Stimulated activated naive B cell treated with anti-CD40 and anti-IgM and Interleukin-4, amounts not matched to agents 10 μg/mL and 1 μg/mL and 100 μg/mL, for 72 hours (primary cell): ENCODE results near the gene MYBPC2.

Experiments used
- ATAC-seq, 2 donors: fragments of 150-1000 bp; cut with Tn5 transposase; replicated peaks; 2 replicates each; pipeline ENCODE4 v1.10.0; 2021; ENCODE audit warnings: moderate library complexity in 1 of 2
- DNase-seq: peaks from one replicate; pipeline ENCODE4 v3.0.0; 2021
- H3K27ac Mint-ChIP-seq: one replicate; pipeline ENCODE4 v1.8.0; 2022; ENCODE audit warnings: mild to moderate bottlenecking, mixed read lengths
- H3K27me3 Mint-ChIP-seq, 2 donors: one replicate each; pipeline ENCODE4 v1.8.0; 2022; ENCODE audit warnings: mixed read lengths in 2 of 2
- H3K36me3 Mint-ChIP-seq, 2 donors: one replicate each; pipeline ENCODE4 v1.8.0; 2022; ENCODE audit warnings: mixed read lengths in 2 of 2, mild to moderate bottlenecking in 1 of 2
- H3K4me1 Mint-ChIP-seq, 2 donors: one replicate each; pipeline ENCODE4 v1.8.0; 2022; ENCODE audit warnings: mixed read lengths in 2 of 2, mild to moderate bottlenecking in 1 of 2
- H3K4me3 Mint-ChIP-seq, 2 donors: one replicate each; pipeline ENCODE4 v1.8.0; 2022; ENCODE audit warnings: mild to moderate bottlenecking in 2 of 2, mixed read lengths in 2 of 2, moderate library complexity in 1 of 2
- H3K9me3 Mint-ChIP-seq, 2 donors: one replicate each; pipeline ENCODE4 v1.8.0; 2022; ENCODE audit warnings: mixed read lengths in 2 of 2, mild to moderate bottlenecking in 1 of 2

Gene MYBPC2

DNA sequence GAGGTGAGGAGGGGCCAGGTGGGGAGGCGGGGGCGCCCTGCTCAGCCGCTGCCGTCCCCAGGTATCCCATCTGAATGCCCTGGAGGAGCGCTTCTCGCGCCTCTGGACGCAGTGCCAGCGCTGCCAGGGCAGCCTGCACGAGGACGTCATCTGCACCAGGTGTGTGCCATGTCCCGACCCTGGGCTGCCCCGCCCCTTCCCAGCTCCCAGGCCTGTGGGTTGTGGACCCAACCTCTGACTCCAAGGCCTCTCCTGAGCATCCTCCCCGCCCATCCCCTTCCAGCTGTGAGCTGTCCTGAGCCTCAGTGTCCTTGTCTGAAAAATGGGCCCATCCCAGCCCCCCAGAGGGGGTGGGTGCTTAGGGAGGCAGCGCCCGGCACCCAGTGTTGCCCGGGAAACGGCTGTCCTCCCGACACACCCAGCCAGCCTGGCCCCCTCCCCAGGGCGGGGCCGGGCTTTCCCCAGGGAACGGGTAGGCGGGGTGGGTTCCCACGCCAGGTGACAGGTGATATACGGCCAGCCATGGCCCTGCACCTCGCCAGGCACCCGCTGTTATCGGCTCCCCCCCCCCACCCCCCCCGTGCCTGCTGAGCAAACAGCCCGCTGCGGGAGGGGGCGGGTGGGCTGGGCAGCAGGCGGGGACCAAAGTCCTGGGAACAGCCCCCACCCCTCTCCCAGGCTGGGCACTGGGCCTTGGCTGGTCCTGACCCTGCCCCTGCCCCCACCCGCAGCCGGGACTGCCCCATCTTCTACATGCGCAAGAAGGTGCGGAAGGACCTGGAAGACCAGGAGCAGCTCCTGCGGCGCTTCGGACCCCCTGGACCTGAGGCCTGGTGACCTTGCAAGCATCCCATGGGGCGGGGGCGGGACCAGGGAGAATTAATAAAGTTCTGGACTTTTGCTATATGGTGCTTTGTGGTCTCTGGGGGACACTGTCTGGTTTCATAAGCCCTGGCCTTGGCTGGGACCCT, 15.3 kb upstream of the MYBPC2 start:
- Mint-ChIP-seq H3K9me3 (peaks cover 0 to 1% of the 10 kb centered on the region in 2 donors), H3K36me3 (peaks cover 51 to 57% of the 10 kb centered on the region in 2 donors), H3K4me3 (peak overlapping the region; percentile 87 to 97), H3K27ac (peak overlapping the region; percentile 97), H3K4me1 (peaks cover 44 to 70% of the 10 kb centered on the region in 2 donors), H3K27me3 (no peaks in the 10 kb centered on the region)
- peak in 1 of 2 donors; percentile 0 for ATAC-seq
- peak; percentile 66 for DNase-seq

DNA sequence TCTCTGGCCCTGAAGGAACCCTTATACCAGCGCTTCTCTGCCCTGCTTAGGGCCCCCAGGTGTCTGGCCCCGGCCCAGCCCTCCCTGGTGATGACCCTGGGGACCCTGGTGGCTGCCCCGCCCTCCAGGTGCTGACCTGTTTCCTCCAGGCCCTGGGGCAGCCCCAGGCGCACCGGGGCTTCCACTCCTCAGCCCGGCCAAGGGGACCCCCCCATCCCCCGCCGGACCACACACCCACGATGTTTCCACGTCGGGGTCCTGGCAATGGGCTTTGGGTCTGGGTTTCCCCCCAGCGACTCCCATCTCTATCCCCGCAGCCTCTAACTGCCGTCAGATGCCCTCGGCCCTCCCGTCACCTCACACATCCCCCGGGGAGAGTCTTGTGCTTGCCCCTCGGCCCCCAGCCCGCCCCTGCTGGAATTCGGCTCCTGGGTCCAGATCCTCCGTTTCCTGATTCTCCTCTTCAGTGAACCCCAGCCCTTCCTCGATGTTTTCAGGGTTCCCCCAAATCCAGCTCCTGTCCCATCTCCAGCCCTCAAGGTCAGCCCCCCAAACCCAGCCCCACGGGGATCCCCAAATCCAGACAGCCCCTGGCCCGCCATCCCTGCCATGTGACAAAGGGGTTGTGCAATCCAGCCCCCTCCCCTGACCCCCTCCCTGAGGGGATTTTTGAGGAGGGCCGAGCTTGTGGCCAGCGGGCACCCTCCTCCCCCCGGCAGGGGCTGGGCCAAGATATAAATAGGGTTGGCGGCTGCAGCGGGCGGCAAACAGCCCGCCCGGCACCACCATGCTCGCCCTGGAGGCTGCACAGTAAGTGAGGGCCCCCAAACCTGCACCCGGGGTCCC, 14.3 kb upstream of the MYBPC2 start, which contains the start of gene SPIB:
SPIB (plus strand) TSS at position 763 of the 846 bp plus-strand sequence; CDS start at position 788, 25 bp downstream.
- Mint-ChIP-seq H3K27ac (peak within 1 kb of the TSS; percentile 97), H3K27me3 (no peaks in the 10 kb centered on the region), H3K9me3 (peaks cover 0 to 1% of the 10 kb centered on the region in 2 donors), H3K4me3 (peak within 1 kb of the TSS; percentile 87 to 97), H3K36me3 (peaks cover 51 to 57% of the 10 kb centered on the region in 2 donors), H3K4me1 (peaks cover 51 to 80% of the 10 kb centered on the region in 2 donors)
- peak; percentile 93 for DNase-seq
- peak; percentile 52 to 53 for ATAC-seq

DNA sequence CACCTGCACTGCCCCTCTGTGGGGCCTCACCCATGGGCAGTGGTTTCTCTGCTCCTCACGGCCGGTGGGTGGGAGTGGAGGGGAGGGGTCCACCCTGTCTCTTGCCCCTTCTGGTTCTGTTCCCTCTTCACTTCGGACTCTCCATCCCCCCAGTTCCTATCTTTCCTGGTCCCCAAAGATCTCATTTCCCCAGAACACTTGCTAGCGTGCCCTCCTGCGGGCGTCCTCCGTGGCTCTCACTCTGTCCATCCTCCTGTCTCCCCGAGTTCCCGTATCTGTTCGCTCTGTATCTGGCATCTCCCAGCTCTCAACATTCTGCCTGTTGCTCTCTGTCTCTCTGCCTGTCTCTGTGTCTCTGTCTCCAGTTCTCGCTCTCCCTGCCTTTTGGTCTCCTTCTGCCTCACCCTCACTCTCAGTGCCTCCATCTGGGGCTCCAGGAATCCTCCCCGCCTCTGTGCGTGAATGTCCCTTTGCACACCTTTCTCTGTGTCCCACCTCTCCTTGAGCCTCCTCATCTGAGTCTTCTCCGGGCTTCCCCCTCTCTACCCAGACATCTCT, 13.6 kb upstream of the MYBPC2 start:
- Mint-ChIP-seq H3K27me3 (no peaks in the 10 kb centered on the region), H3K9me3 (peaks cover 0 to 1% of the 10 kb centered on the region in 2 donors), H3K4me3 (peak overlapping the region; percentile 87 to 97), H3K27ac (peak overlapping the region; percentile 97), H3K36me3 (peaks cover 51 to 61% of the 10 kb centered on the region in 2 donors), H3K4me1 (peaks cover 56 to 86% of the 10 kb centered on the region in 2 donors)
- no peak for DNase-seq
- no peak for ATAC-seq

DNA sequence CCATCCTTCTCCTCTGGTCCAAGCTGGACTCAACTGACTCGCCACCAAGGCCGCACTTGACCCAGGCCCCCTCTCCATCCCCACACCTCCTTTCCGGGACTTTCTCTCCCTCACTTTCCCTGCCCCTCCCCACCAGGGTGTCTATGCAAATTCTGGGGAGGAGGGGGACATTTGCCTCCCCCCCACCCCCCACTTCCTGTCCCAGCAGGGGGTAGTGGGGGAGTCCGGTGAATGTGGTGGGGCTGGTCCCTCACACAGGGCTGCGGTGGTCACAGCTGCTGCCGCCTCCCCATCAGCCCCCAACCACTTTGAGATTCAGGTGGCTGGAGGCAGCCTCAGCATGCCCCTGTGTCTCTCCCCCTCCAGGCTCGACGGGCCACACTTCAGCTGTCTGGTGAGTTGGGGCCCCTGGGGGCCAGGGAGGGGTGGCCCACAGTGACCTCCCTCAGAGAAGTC, 13.1 kb upstream of the MYBPC2 start:
- Mint-ChIP-seq H3K27me3 (no peaks in the 10 kb centered on the region), H3K36me3 (peaks cover 51 to 62% of the 10 kb centered on the region in 2 donors), H3K4me1 (peaks cover 53 to 84% of the 10 kb centered on the region in 2 donors), H3K9me3 (peaks cover 0 to 1% of the 10 kb centered on the region in 2 donors), H3K27ac (peak overlapping the region; percentile 97), H3K4me3 (peak overlapping the region; percentile 87 to 97)
- DNase-seq = peak; percentile 41
- no peak for ATAC-seq

DNA sequence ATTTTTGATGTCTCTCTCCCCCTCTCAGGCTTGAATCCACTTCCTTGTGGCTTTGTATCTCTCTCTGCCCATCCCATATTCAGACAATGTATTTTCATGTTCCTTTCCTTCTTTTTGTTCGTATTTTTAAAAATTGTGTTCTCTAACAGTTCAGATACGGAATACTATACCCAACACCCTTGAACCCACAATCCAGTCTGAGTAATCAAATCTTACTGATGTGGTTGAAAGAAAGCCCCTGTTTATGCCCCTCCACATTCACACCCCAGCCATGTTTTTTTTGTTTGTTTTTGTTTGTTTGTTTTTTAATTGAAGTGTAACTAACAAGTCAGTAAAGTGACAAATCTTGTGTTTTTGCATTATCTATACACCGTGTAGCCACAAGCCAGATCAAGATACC, 12.6 kb upstream of the MYBPC2 start:
- ATAC-seq = no peak
- Mint-ChIP-seq H3K27me3 (no peaks in the 10 kb centered on the region), H3K9me3 (peaks cover 0 to 1% of the 10 kb centered on the region in 2 donors), H3K4me1 (peaks cover 48 to 79% of the 10 kb centered on the region in 2 donors), H3K4me3 (peak overlapping the region; percentile 87 to 97), H3K27ac (peak overlapping the region; percentile 97), H3K36me3 (peaks cover 49 to 58% of the 10 kb centered on the region in 2 donors)
- no peak for DNase-seq

DNA sequence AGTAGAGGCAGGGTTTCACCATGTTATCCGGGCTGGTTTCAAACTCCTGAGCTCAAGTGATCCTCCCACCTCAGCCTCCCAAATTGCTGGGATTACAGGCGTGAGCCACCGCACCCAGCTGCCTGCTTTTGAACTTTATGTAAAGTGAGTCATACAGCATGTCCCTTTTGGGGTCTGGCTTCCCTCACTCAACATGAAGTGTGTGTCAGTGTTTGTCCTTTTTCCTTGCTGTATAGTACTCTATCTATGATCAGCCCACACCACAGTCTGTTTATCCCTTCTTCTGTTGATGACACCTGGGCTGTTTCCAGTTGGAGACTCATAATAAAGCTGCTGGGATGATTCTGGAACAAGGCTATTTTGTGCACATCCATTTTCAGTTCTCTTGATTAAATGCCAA, 11.9 kb upstream of the MYBPC2 start:
- peaks cover 45 to 72% of the 10 kb centered on the region in 2 donors for H3K4me1 Mint-ChIP-seq
- DNase-seq (no peak), ATAC-seq (no peak)
- peak overlapping the region; percentile 87 to 97 for H3K4me3 Mint-ChIP-seq
- H3K27me3 Mint-ChIP-seq = no peaks in the 10 kb centered on the region
- H3K27ac Mint-ChIP-seq = peak overlapping the region; percentile 97
- H3K36me3 Mint-ChIP-seq = peaks cover 52 to 59% of the 10 kb centered on the region in 2 donors
- H3K9me3 Mint-ChIP-seq = peaks cover 0 to 1% of the 10 kb centered on the region in 2 donors

DNA sequence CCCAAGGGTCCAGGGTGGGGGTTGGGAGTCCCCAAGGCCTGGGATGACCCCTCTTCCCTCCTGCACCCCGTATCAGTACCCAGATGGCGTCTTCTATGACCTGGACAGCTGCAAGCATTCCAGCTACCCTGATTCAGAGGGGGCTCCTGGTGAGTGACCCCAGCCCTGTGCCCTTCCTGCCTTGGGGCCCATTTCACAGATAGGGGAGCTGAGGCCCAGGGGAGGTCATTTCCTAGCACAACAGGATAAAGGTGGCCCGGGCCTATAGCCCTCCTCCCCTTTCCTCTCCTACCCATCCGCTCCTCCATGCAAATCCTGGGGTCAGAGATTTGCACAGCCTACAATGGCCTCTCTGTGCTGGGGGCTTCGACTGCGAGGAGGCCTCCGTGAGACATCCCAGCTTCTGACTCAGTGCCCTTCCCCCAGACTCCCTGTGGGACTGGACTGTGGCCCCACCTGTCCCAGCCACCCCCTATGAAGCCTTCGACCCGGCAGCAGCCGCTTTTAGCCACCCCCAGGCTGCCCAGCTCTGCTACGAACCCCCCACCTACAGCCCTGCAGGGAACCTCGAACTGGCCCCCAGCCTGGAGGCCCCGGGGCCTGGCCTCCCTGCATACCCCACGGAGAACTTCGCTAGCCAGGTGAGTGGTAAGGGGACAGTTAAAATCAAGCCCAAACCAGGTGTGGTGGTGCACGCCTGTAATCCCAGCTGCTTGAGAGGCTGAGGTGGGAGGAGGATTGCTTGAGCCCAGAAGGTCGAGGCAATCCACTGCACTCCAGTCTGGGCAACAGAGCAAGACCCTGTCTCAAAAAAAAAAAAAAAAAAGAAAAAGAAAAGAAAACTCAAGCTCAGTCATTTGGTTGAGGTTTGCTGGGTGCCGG, 10.1 kb upstream of the MYBPC2 start:
- no peak for ATAC-seq
- Mint-ChIP-seq H3K27ac (peak overlapping the region; percentile 97), H3K4me1 (peaks cover 37 to 73% of the 10 kb centered on the region in 2 donors)

DNA sequence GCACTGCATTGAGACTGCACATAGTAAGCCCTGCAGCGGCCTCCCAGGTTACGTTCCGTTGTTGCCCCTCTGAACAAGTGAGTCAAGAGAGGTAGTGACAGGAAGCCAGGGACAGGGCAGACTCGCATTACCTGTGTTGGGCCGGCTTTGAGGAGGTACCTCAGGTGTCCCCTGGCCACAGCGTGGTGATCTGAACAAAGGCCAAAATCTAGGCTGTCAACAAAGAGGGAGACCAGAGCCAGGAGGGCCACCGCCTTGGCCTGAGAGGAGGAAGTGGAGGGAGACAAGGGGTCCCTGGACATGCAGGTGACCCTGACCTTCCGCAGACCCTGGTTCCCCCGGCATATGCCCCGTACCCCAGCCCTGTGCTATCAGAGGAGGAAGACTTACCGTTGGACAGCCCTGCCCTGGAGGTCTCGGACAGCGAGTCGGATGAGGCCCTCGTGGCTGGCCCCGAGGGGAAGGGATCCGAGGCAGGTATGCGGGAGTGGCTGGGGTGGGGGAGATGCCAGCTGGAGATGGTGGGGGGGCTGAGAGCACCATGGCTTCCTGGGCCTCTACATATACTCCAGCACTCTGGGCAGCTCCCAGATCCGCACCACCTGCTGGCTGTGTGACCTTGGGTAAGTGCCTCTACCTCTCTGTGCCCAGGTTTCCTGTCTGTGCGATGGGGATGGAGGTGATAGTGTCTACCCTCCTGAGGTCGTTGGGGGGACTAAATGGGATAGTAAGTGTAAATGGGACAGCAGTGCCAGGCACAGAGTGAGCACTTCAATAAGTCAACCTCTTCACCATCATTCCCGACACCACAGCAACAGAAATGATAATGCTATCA, 9.2 kb upstream of the MYBPC2 start:
- H3K27me3 Mint-ChIP-seq = no peaks in the 10 kb centered on the region
- H3K4me1 Mint-ChIP-seq = peaks cover 38 to 74% of the 10 kb centered on the region in 2 donors
- peak overlapping the region; percentile 73 for H3K27ac Mint-ChIP-seq
- ATAC-seq (no peak), DNase-seq (no peak)
- H3K36me3 Mint-ChIP-seq = peaks cover 59 to 73% of the 10 kb centered on the region in 2 donors
- peak overlapping the region; percentile 33 for H3K4me3 Mint-ChIP-seq
- peaks cover 0 to 1% of the 10 kb centered on the region in 2 donors for H3K9me3 Mint-ChIP-seq

More for the DNA sequence above, 10.1 kb upstream of the MYBPC2 start:
- Mint-ChIP-seq H3K9me3 (peaks cover 0 to 1% of the 10 kb centered on the region in 2 donors), H3K4me3 (peak overlapping the region; percentile 87 to 97), H3K36me3 (peaks cover 57 to 67% of the 10 kb centered on the region in 2 donors), H3K27me3 (no peaks in the 10 kb centered on the region)
- DNase-seq = no peak

DNA sequence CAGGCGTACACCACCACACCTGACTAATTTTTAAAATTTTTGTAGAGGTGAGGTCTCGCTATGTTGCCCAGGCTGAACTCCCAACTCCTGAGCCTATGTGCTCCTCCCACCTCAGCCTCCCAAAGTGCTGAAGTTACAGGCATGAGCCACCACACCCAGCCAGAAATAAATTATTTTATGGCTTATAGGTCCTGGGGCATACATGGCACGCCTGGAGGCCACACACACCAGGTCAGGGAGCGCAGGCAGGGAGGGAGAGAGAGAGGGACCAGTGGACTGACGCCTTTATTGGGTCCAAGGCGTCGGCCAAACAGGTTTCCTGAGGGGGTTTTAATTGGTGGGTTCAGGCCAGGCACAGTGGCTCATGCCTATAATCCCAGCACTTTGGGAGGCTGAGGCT, 7.1 kb upstream of the MYBPC2 start:
- DNase-seq = no peak
- Mint-ChIP-seq H3K4me1 (peaks cover 47 to 83% of the 10 kb centered on the region in 2 donors), H3K27ac (peak overlapping the region; percentile 74), H3K27me3 (no peaks in the 10 kb centered on the region), H3K36me3 (peaks cover 56 to 73% of the 10 kb centered on the region in 2 donors), H3K9me3 (peaks cover 0 to 1% of the 10 kb centered on the region in 2 donors), H3K4me3 (no peak overlapping the region)
- no peak for ATAC-seq

DNA sequence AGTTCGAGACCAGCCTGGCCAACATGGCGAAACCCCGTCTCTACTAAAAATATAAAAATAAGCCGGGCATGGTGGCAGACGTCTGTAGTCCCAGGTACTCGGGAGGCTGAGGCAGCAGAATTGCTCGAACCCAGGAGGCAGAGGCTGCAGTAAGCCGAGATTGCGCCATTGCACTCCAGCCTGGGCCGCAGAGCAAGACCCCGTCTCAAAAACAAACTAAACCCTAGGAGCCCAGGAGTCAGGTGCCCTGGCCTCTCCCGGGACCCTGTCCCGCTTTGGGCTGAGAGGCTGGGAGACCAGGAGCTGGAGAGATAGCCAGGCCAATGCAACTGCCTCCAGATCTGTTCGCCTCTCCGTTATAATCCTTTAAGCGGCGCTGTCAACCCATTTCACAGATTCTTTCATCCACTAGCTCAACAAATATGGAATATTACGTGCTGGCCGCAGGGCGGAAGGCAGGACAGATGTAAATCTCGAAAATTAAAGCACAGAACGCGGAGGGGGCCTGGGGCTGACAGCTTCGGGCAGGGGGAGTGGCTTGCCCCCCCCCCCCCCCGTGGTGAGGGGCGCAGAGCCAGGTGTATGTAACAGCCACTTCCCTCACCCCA, 5.3 kb upstream of the MYBPC2 start:
- peak overlapping the region; percentile 57 to 67 for H3K4me3 Mint-ChIP-seq
- DNase-seq (no peak), ATAC-seq (no peak)
- H3K4me1 Mint-ChIP-seq = peaks cover 50 to 80% of the 10 kb centered on the region in 2 donors
- H3K27ac Mint-ChIP-seq = peak overlapping the region; percentile 98
- no peaks in the 10 kb centered on the region for H3K27me3 Mint-ChIP-seq
- H3K9me3 Mint-ChIP-seq = no peaks in the 10 kb centered on the region
- H3K36me3 Mint-ChIP-seq = peaks cover 43 to 57% of the 10 kb centered on the region in 2 donors

DNA sequence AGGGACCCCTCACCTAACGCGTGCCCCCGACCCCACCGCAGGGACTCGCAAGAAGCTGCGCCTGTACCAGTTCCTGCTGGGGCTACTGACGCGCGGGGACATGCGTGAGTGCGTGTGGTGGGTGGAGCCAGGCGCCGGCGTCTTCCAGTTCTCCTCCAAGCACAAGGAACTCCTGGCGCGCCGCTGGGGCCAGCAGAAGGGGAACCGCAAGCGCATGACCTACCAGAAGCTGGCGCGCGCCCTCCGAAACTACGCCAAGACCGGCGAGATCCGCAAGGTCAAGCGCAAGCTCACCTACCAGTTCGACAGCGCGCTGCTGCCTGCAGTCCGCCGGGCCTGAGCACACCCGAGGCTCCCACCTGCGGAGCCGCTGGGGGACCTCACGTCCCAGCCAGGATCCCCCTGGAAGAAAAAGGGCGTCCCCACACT, 4.7 kb upstream of the MYBPC2 start:
- no peaks in the 10 kb centered on the region for H3K27me3 Mint-ChIP-seq
- DNase-seq (peak; percentile 88), ATAC-seq (peak; percentile 33 to 40)
- peak overlapping the region; percentile 98 for H3K27ac Mint-ChIP-seq
- H3K4me1 Mint-ChIP-seq = peaks cover 51 to 80% of the 10 kb centered on the region in 2 donors
- no peaks in the 10 kb centered on the region for H3K9me3 Mint-ChIP-seq
- H3K36me3 Mint-ChIP-seq = peaks cover 38 to 51% of the 10 kb centered on the region in 2 donors
- peak overlapping the region; percentile 57 to 67 for H3K4me3 Mint-ChIP-seq
